NB4 (cell line): ENCODE data around the gene GFAP.

Experiments
- DNase-seq: peaks from one replicate; pipeline ENCODE4 v3.0.0; 2010; ENCODE audit warnings: low read depth
- H3K4me3 ChIP-seq: one replicate; pipeline ENCODE4 v1.5.1; 2011; ENCODE audit warnings: mild to moderate bottlenecking, low read depth, low read length, moderate library complexity
- CTCF ChIP-seq: IDR thresholded peaks from one replicate; pipeline ENCODE4 v1.5.1; 2012; ENCODE audit warnings: low read depth, low read length
- MYC ChIP-seq: IDR thresholded peaks from 2 replicates; pipeline ENCODE4 v1.6.1; 2011; ENCODE audit warnings: low read depth, low read length
- POLR2A ChIP-seq: IDR thresholded peaks from 2 replicates; pipeline ENCODE4 v1.6.1; 2011; ENCODE audit warnings: mild to moderate bottlenecking; ENCODE audit not compliant: insufficient read length; ENCODE audit errors: extremely low read depth
- TF ChIP-seq, protein P1 (sequence below): IDR thresholded peaks from 2 replicates; pipeline ENCODE4 v1.6.1; 2011; ENCODE audit warnings: low read depth, low read length

The GFAP gene

DNA sequence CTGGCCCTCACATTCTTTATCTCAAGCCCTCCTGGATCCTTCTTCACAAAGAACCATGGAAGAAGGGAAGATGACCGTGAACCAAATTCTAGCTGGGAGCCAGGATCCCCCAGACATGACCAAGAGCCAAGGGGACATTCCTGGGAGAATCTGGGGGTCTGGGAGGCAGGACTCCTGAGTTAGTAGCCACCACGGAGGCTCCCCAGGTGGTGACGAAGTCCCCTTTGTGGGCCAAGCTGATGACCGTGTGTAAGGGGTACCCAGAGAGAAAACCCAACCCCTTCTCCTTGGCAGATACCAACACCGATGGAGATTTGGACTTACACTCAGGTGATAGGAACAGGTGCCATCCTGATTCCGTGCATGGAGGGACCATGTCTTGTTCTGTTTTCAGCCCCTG lies 6.8 kb upstream of the GFAP start:
- no peak for DNase-seq
- TF ChIP-seq CTCF (no peak), MYC (no peak), POLR2A (no peak)
- TF ChIP-seq, protein P1, sequence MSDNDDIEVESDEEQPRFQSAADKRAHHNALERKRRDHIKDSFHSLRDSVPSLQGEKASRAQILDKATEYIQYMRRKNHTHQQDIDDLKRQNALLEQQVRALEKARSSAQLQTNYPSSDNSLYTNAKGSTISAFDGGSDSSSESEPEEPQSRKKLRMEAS, result no peak
- no peak overlapping the region for H3K4me3 ChIP-seq

- TF ChIP-seq CTCF, result no peak
- TF ChIP-seq, protein P1, result no peak
- TF ChIP-seq POLR2A, result no peak
- no peak for TF ChIP-seq MYC
- no peak for DNase-seq
- H3K4me3 ChIP-seq, result no peak overlapping the region
Observed at GRCh38 chr17:44921122-44921882, 6.0 kb upstream of the GFAP start.

DNA sequence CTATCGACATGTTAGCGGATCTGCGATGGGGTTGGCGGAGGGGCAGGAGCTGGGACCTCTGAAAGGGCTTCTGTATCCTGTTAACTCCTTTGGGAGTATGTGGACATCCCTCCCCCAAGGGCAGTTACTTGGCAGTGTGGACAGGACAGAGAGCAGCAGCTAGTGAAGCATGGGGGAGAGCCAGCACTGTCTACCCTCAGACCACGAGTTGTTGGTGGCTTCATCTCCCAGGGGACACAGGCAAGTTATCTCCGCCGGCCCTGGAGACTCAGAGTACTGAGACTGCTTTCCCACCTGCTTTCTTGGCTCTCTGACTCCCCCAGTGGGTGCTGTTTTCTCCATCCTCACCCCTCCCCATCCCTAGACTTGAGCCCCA lies 5.3 kb upstream of the GFAP start:
- TF ChIP-seq POLR2A (no peak), CTCF (peak; percentile 5), MYC (peak; percentile 46)
- TF ChIP-seq, protein P1, result peak; percentile 73
- H3K4me3 ChIP-seq, result no peak overlapping the region
- peak; percentile 82 for DNase-seq

- peak; percentile 84 for DNase-seq
- peak; percentile 81 for TF ChIP-seq CTCF
- TF ChIP-seq, protein P1, result no peak
- TF ChIP-seq POLR2A, result no peak
- peak; percentile 34; the same call in 1 of the 2 replicates for TF ChIP-seq MYC
- no peak overlapping the region for H3K4me3 ChIP-seq
Observed at GRCh38 chr17:44919885-44920564, 4.7 kb upstream of the GFAP start.

DNA sequence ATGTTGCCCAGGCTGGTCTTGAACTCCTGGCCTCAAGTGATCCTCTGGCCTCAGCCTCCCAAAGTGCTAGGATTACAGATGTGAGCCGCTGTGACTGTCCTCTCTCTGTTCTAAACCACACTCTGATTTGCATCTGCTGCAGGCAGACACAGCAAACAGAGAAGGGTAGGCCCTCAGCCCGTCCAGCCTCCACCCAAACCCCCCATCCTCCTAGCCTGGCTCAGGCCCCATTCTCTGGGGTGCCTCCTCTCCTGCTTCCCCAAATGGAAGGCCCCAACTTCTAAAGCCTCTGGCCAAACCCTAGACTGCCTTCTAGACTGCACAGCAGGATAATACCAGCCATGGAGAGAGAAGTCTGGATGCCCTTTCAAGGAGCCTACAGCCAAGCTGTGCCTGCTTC lies 4.1 kb upstream of the GFAP start:
- no peak for TF ChIP-seq POLR2A
- no peak for DNase-seq
- no peak overlapping the region for H3K4me3 ChIP-seq

- no peak overlapping the region for H3K4me3 ChIP-seq
- TF ChIP-seq, protein P1, result no peak
- TF ChIP-seq CTCF (no peak), POLR2A (no peak), MYC (no peak)
- no peak for DNase-seq
Observed at GRCh38 chr17:44918006-44918405, 2.7 kb upstream of the GFAP start.
